Measurements from ENCODE around the gene FSTL3.

DNA sequence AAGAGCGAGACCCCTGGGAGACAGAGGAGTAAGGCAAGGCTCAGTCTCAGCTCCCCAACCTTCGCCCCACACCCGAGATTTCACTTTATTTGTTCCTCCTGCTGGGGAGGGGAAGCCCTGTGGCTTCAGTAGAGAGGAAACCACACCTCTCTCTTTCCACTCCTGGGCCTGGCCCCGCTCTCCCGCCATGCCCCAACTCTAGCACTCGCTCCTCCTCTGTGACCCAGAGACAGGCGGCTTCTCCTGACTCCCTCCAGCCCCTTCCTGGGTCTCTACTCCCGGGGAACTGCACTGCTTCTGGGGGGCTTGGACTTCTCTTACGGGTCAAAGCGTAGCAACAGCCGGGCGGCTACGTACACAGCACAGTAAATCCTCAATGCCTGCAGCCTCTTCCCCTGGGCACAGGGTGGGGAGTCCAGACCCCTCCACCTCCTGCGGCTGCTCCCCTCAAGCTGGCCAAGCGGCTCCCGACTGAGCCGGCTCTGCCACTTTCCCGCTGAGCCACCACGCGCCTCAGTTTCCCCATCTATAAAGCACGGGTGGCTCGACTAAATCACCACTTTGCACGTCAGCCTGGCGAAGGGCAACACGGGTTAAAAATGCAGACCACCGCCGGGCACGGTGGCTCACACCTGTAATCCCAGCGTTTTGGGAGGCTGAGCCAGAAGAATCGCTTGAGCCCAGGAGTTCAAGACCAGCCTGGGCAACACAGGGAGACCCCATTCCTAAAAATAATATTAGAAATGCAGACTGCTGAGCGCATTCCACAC, 14.6 kb upstream of the FSTL3 start:
- TF ChIP-seq, protein P1, sequence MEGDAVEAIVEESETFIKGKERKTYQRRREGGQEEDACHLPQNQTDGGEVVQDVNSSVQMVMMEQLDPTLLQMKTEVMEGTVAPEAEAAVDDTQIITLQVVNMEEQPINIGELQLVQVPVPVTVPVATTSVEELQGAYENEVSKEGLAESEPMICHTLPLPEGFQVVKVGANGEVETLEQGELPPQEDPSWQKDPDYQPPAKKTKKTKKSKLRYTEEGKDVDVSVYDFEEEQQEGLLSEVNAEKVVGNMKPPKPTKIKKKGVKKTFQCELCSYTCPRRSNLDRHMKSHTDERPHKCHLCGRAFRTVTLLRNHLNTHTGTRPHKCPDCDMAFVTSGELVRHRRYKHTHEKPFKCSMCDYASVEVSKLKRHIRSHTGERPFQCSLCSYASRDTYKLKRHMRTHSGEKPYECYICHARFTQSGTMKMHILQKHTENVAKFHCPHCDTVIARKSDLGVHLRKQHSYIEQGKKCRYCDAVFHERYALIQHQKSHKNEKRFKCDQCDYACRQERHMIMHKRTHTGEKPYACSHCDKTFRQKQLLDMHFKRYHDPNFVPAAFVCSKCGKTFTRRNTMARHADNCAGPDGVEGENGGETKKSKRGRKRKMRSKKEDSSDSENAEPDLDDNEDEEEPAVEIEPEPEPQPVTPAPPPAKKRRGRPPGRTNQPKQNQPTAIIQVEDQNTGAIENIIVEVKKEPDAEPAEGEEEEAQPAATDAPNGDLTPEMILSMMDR (IDR thresholded peaks at IDR 0.05; ENCODE audit: borderline replicate concordance, extremely low read depth, low read length, poor library complexity, severe bottlenecking) = no peak
- TF ChIP-seq EZH2 (IDR thresholded peaks at IDR 0.05; ENCODE audit: borderline replicate concordance, low read depth, low read length, severe bottlenecking) = no peak

Data from DND-41 (cell line).